Measurements from ENCODE around the gene ADAMTS2. TPM values are rescaled to one million over a fixed set of nuclear protein-coding genes. Genes with fewer than 3 reads are reported as not detected.
A peak's percentile ranks its signal among the peaks of the same experiment; 100 is the strongest.

Gene ADAMTS2
- total RNA-seq, 1 donor from 2014 or later: 1.2 TPM

- no peak overlapping the region for H2AFZ ChIP-seq (replicated peaks)
- no peaks in the 10 kb centered on the region for H3K36me3 ChIP-seq
- H3K79me2 ChIP-seq (ENCODE audit: low read depth): no peaks in the 10 kb centered on the region
- Mint-ChIP-seq H3K9me3 (no peaks in the 10 kb centered on the region), H3K4me1 (peaks cover 13% of the 10 kb centered on the region), H3K27me3 (ENCODE audit: insufficient read depth, low read depth) (peaks cover 32% of the 10 kb centered on the region), H3K4me3 (no peak overlapping the region), H3K27ac (no peak overlapping the region), H3K36me3 (no peaks in the 10 kb centered on the region)
- H3K4me1 ChIP-seq: peaks cover 5% of the 10 kb centered on the region
- no peak overlapping the region for H3K9ac ChIP-seq
- peaks cover 12% of the 10 kb centered on the region for H3F3A ChIP-seq (ENCODE audit: low read depth)
- no peak for DNase-seq (ENCODE audit: low spot score)
- no peak overlapping the region for H3K27ac ChIP-seq
- H3K9me3 ChIP-seq (ENCODE audit: low read depth): no peaks in the 10 kb centered on the region
- peaks cover 16% of the 10 kb centered on the region for H4K20me1 ChIP-seq (ENCODE audit: low read depth)
- no peak overlapping the region for H3K4me3 ChIP-seq
- H3K4me2 ChIP-seq: no peak overlapping the region
- no peak for TF ChIP-seq EZH2 (IDR thresholded peaks at IDR 0.05)
- no peak for TF ChIP-seq EZH2phosphoT487 (IDR thresholded peaks at IDR 0.05)
- TF ChIP-seq CTCF (IDR thresholded peaks at IDR 0.05): no peak
- H3K27me3 ChIP-seq: peaks cover 26% of the 10 kb centered on the region
Measured at GRCh38 chr5:179339081-179339480, 6.2 kb downstream of the ADAMTS2 start.

GRCh38 chr5:179337796-179338676, 7.2 kb downstream of the ADAMTS2 start:
- Mint-ChIP-seq H3K27me3 (ENCODE audit: insufficient read depth, low read depth) (peaks cover 27% of the 10 kb centered on the region), H3K4me1 (peaks cover 11% of the 10 kb centered on the region)
- H3K79me2 ChIP-seq (ENCODE audit: low read depth): no peaks in the 10 kb centered on the region

DNA sequence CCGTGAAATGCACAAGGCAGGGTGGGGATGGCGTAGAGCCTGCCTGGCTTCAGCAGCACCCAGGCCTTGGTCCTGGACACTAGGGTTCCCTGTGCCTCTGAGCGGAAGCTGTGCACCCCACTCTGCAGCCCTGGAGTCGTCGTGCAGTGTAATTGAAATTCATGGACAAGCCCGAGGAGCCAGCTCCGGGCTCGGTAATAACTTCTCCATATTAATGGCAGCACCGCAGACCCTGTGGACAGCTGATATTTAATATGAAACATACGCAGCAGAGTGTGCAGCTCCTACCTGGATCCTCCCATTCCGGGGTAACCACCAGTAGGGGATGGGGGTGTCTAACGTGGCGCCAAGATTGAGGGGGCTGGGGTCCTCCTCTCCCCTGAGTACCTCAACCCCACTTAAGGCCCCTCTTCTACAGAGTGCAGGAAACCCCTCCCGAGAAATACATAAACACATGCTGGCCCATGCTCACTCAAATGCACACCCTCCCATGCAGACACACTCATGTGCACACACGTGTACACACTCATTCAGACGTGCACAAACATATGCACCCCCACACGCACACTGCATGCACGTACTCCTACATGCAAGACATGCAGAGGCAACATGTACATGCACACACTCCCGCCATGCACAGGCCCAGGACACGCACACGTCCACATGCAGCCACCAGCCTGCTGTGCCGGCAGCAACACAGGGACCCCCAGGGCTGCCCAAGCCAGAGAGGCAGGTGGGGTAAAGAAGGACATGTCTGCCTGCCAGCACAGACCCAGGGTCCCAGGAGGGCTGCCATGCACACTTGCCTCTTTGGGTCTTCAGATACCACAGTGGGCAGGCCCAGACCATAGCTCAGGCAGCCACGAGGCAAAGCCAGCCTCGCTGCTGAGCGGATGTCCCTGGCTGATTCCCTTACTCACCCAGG, 8.1 kb downstream of the ADAMTS2 start:
- Histone ChIP-seq H3F3A (ENCODE audit: low read depth) (no peaks in the 10 kb centered on the region), H3K9me3 (ENCODE audit: low read depth) (no peaks in the 10 kb centered on the region), H2AFZ (replicated peaks) (no peak overlapping the region), H4K20me1 (ENCODE audit: low read depth) (peaks cover under 1% of the 10 kb centered on the region), H3K4me3 (no peak overlapping the region), H3K27ac (no peak overlapping the region), H3K27me3 (peaks cover 6% of the 10 kb centered on the region), H3K79me2 (ENCODE audit: low read depth) (no peaks in the 10 kb centered on the region), H3K4me1 (no peaks in the 10 kb centered on the region), H3K36me3 (no peaks in the 10 kb centered on the region), H3K9ac (no peak overlapping the region), H3K4me2 (no peak overlapping the region)
- TF ChIP-seq CTCF (IDR thresholded peaks at IDR 0.05): no peak
- no peak for TF ChIP-seq EZH2 (IDR thresholded peaks at IDR 0.05)
- no peak for TF ChIP-seq EZH2phosphoT487 (IDR thresholded peaks at IDR 0.05)
- H3K4me1 Mint-ChIP-seq: peaks cover 12% of the 10 kb centered on the region
- peak overlapping the region; percentile 80 for H3K27ac Mint-ChIP-seq
- no peak for DNase-seq (ENCODE audit: low spot score)
- peaks cover 21% of the 10 kb centered on the region for H3K27me3 Mint-ChIP-seq (ENCODE audit: insufficient read depth, low read depth)
- H3K9me3 Mint-ChIP-seq: no peaks in the 10 kb centered on the region
- H3K4me3 Mint-ChIP-seq: no peak overlapping the region
- H3K36me3 Mint-ChIP-seq: no peaks in the 10 kb centered on the region

More at GRCh38 chr5:179337796-179338676, 7.2 kb downstream of the ADAMTS2 start:
- no peaks in the 10 kb centered on the region for H3K36me3 Mint-ChIP-seq
- Histone ChIP-seq H3K9me3 (ENCODE audit: low read depth) (no peaks in the 10 kb centered on the region), H4K20me1 (ENCODE audit: low read depth) (peaks cover 10% of the 10 kb centered on the region), H3K4me2 (no peak overlapping the region), H3F3A (ENCODE audit: low read depth) (peaks cover 4% of the 10 kb centered on the region), H3K4me3 (no peak overlapping the region), H3K27ac (no peak overlapping the region), H3K27me3 (peaks cover 15% of the 10 kb centered on the region), H3K9ac (no peak overlapping the region), H2AFZ (replicated peaks) (no peak overlapping the region), H3K4me1 (no peaks in the 10 kb centered on the region), H3K36me3 (no peaks in the 10 kb centered on the region)
- no peak overlapping the region for H3K4me3 Mint-ChIP-seq
- H3K9me3 Mint-ChIP-seq: no peaks in the 10 kb centered on the region
- no peak overlapping the region for H3K27ac Mint-ChIP-seq
- TF ChIP-seq CTCF (IDR thresholded peaks at IDR 0.05) (no peak), EZH2phosphoT487 (IDR thresholded peaks at IDR 0.05) (no peak), EZH2 (IDR thresholded peaks at IDR 0.05) (no peak)
- no peak for DNase-seq (ENCODE audit: low spot score)

Data from neural progenitor cell (in vitro differentiated cells).